Measurements from ENCODE around the gene CD33. TPM values are rescaled to one million over a fixed set of nuclear protein-coding genes. Genes with fewer than 3 reads are reported as not detected.

CD33 gene
- total and polyA plus RNA-seq, 2 of the 8 experiments (the other 6 are each of a cell fraction or from before 2014, with no cell fraction given), result 0.06 TPM; not detected in 1

GRCh38 chr19:51253088-51253806, 28.4 kb downstream of the CD33 start (continued):
- no peak for TF ChIP-seq FOSL1 (IDR thresholded peaks at IDR 0.05; ENCODE audit: insufficient read depth, low read depth, low read length)
- TF ChIP-seq JUND (IDR thresholded peaks at IDR 0.05; ENCODE audit: low read length), result no peak
- TF ChIP-seq POLR2AphosphoS5 (IDR thresholded peaks at IDR 0.05; ENCODE audit: low read depth, low read length), result no peak
- TF ChIP-seq NRF1 (IDR thresholded peaks at IDR 0.05; ENCODE audit: low read depth, low read length), result no peak
